PC-9 (cell line): ENCODE results near the gene PLD5. TPM values are rescaled to one million over a fixed set of nuclear protein-coding genes. Genes with fewer than 3 reads are reported as not detected.
"Not testable (repeated sequence)": the region's sequence is repeated elsewhere in the genome, so short reads cannot be mapped to it uniquely, and the experiment has no call there.

ENCODE experiments used
- BruUV-seq: library from RNA; stranded (reverse); fragments of 400-500 nt; replicated peaks from 2 replicates; lab custom pipeline; 2021; lab: Mats Ljungman, UMichigan
- CTCF ChIA-PET: fragments of 300-600 bp; sonication (Branson Sonifier 250); formaldehyde crosslinking; loops from one replicate; lab custom pipeline; 2022; ENCODE audit warnings: antibody characterized with exemption; lab: Charles Lee
- POLR2A ChIA-PET: fragments of 300-600 bp; sonication (Branson Sonifier 250); formaldehyde crosslinking; loops from one replicate; lab custom pipeline; 2022; ENCODE audit warnings: antibody characterized with exemption; ENCODE audit not compliant: unreplicated experiment; lab: Charles Lee
- DNase-seq, 2 experiments: peaks; one replicate each; pipeline versions ENCODE4 v3.0.0 to v3.0.0-alpha.2; 2015 to 2022; ENCODE audit warnings: mixed read lengths in 1 of 2
- H2AFZ ChIP-seq: fragments of 200-600 bp; sonication (generic); 2 replicates; pipeline ENCODE4 v1.8.1; 2017; ENCODE audit warnings: antibody characterized with exemption
- H3F3A ChIP-seq: fragments of 200-600 bp; sonication (generic); 2 replicates; pipeline ENCODE4 v1.8.1; 2017; ENCODE audit warnings: antibody characterized with exemption, mild to moderate bottlenecking, low read depth; ENCODE audit not compliant: insufficient read depth
- H3K27ac ChIP-seq: fragments of 200-600 bp; sonication (generic); 2 replicates; pipeline ENCODE4 v1.6.1; 2016; ENCODE audit warnings: mixed run types
- H3K27me3 ChIP-seq: fragments of 200-600 bp; sonication (generic); 2 replicates; pipeline ENCODE4 v1.6.1; 2016; ENCODE audit warnings: low read depth, mixed run types; ENCODE audit not compliant: insufficient read depth
- H3K36me3 ChIP-seq: fragments of 200-600 bp; sonication (generic); 2 replicates; pipeline ENCODE4 v1.6.1; 2016; ENCODE audit warnings: low read depth, mixed run types
- H3K4me1 ChIP-seq: fragments of 200-600 bp; sonication (generic); replicated peaks from 2 replicates; pipeline ENCODE4 v1.6.1; 2016; ENCODE audit warnings: mixed run types; ENCODE audit not compliant: insufficient read depth
- H3K4me2 ChIP-seq: fragments of 200-600 bp; sonication (generic); 2 replicates; pipeline ENCODE4 v1.6.1; 2017; ENCODE audit warnings: mixed run types
- H3K4me3 ChIP-seq: fragments of 200-600 bp; sonication (generic); 2 replicates; pipeline ENCODE4 v1.6.1; 2016; ENCODE audit warnings: mixed run types
- H3K79me2 ChIP-seq: fragments of 200-600 bp; sonication (generic); 2 replicates; pipeline ENCODE4 v1.6.1; 2017; ENCODE audit warnings: low read depth, mixed run types
- H3K9me2 ChIP-seq: fragments of 200-600 bp; sonication (generic); 2 replicates; pipeline ENCODE4 v1.8.1; 2017; ENCODE audit warnings: mild to moderate bottlenecking; ENCODE audit not compliant: insufficient read depth
- H3K9me3 ChIP-seq: fragments of 200-600 bp; sonication (generic); 2 replicates; pipeline ENCODE4 v1.8.1; 2016; ENCODE audit warnings: low read depth; ENCODE audit not compliant: insufficient read depth
- H4K20me1 ChIP-seq: fragments of 200-600 bp; sonication (generic); 2 replicates; pipeline ENCODE4 v1.8.1; 2017; ENCODE audit not compliant: insufficient read depth
- CTCF ChIP-seq: fragments of 200-600 bp; sonication (generic); conservative IDR thresholded peaks from 2 replicates; pipeline ENCODE4 v1.6.1; 2017; ENCODE audit warnings: mixed run types, antibody characterized with exemption, mild to moderate bottlenecking, moderate library complexity
- EZH2 ChIP-seq: fragments of 200-600 bp; sonication (generic); IDR thresholded peaks from 2 replicates; pipeline ENCODE4 v1.8.0; 2017; ENCODE audit warnings: antibody characterized with exemption, low read depth
- intact Hi-C: fragments of 100-400 bp; cut with micrococcal nuclease; formaldehyde crosslinking; loops from one replicate; pipeline ENCODE4 v1.10.0; 2022; ENCODE audit not compliant: unreplicated experiment
- total RNA-seq: library from RNA; stranded (reverse); gene quantifications from 2 replicates; pipeline ENCODE4 v1.2.3, GENCODE V29; 2021

Gene PLD5
- total RNA-seq, 1 experiment from 2014 or later = not detected

DNA sequence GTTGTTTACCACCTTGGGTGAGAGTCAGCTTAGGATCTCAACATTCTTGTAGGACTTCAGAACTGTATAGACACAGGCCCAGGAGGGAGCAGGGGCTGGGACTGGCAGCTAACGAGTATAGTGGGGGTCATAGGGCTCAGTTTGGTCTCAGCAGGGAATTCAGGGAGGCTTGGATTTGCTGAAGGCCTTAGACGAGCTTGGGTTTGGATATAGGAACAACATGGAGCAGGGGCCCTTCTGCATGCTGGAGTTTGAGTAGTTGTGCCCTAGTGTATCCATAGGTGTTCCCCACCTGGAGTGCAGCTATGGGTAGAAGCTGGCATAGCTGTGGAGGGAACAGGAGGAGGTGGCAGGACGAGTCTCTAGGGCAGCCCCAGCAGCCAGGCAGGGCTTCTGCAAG, 462.2 kb downstream of the PLD5 start:
- Histone ChIP-seq H3K4me1 (no peaks in the 10 kb centered on the region), H3K9me3 (peaks cover 3% of the 10 kb centered on the region; the same call in 1 of the 2 replicates), H3K79me2 (no peaks in the 10 kb centered on the region), H3K36me3 (no peaks in the 10 kb centered on the region), H3F3A (no peaks in the 10 kb centered on the region), H3K4me3 (no peak overlapping the region), H3K27me3 (peaks cover 60% of the 10 kb centered on the region), H4K20me1 (no peaks in the 10 kb centered on the region), H3K4me2 (no peak overlapping the region), H3K9me2 (no peaks in the 10 kb centered on the region), H2AFZ (no peak overlapping the region), H3K27ac (no peak overlapping the region)
- no TSS peak for BruUV-seq
- no peak for DNase-seq
- POLR2A ChIA-PET = no interaction called here
- CTCF ChIA-PET = no interaction called here
- intact Hi-C loops = no loop called here
- TF ChIP-seq CTCF = no peak
- no peak for TF ChIP-seq EZH2

GRCh38 chr1:242059976-242060375, 464.5 kb downstream of the PLD5 start:
- Histone ChIP-seq H3K27ac (no peak overlapping the region), H3K4me2 (no peak overlapping the region), H3K36me3 (no peaks in the 10 kb centered on the region), H3K4me3 (no peak overlapping the region), H3K27me3 (peaks cover 58% of the 10 kb centered on the region), H3K9me3 (no peaks in the 10 kb centered on the region), H3K9me2 (no peaks in the 10 kb centered on the region), H2AFZ (no peak overlapping the region), H3K79me2 (no peaks in the 10 kb centered on the region), H3F3A (no peaks in the 10 kb centered on the region), H3K4me1 (no peaks in the 10 kb centered on the region), H4K20me1 (no peaks in the 10 kb centered on the region)
- ChIA-PET CTCF (no interaction called here), POLR2A (no interaction called here)
- no TSS peak for BruUV-seq
- DNase-seq = no peak
- no peak for TF ChIP-seq EZH2
- no peak for TF ChIP-seq CTCF
- intact Hi-C loops = no loop called here

DNA sequence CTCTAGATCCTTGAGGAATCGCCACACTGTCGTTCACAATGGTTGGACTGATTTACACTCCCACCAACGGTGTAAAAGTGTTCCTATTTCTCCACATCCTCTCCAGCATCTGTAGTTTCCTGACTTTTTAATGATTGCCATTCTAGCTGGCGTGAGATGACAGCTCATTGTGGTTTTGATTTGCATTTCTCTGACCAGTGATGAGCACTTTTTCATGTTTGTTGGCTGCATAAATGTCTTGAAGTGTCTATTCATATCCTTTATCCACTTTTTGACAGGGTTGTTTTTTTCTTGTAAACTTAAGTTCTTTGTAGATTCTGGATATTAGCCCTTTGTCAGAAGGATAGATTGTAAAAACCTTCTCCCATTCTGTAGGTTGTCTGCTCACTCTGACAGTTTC, 465.9 kb downstream of the PLD5 start:
- H3K4me3 ChIP-seq, H2AFZ ChIP-seq, H3K9me2 ChIP-seq, H3K9me3 ChIP-seq, POLR2A ChIA-PET, H3F3A ChIP-seq, BruUV-seq, H3K79me2 ChIP-seq, H3K4me2 ChIP-seq, H4K20me1 ChIP-seq, H3K36me3 ChIP-seq, H3K27ac ChIP-seq, intact Hi-C loops, DNase-seq, H3K4me1 ChIP-seq, CTCF ChIA-PET: not testable (repeated sequence)
- peaks cover 51% of the 10 kb centered on the region for H3K27me3 ChIP-seq

GRCh38 chr1:242058181-242058580, 466.3 kb downstream of the PLD5 start:
- POLR2A ChIA-PET = interaction anchor here (0.6 kb wide), 1 partner anchor 57 kb away, joined by 8 read pairs; no protein-coding TSS in a partner anchor
- peaks cover 47% of the 10 kb centered on the region for H3K27me3 ChIP-seq
- H2AFZ ChIP-seq, H3K79me2 ChIP-seq, CTCF ChIA-PET, DNase-seq, H3F3A ChIP-seq, H4K20me1 ChIP-seq, H3K4me2 ChIP-seq, intact Hi-C loops, H3K4me1 ChIP-seq, H3K36me3 ChIP-seq, H3K27ac ChIP-seq, H3K4me3 ChIP-seq, H3K9me2 ChIP-seq, BruUV-seq, H3K9me3 ChIP-seq: not testable (repeated sequence)
